Measurements from ENCODE around the gene VKORC1. TPM values are rescaled to one million over a fixed set of nuclear protein-coding genes. Genes with fewer than 3 reads are reported as not detected.

VKORC1 gene
- total RNA-seq, 2 experiments from 2014 or later, result 19.0 to 19.2 TPM

DNA sequence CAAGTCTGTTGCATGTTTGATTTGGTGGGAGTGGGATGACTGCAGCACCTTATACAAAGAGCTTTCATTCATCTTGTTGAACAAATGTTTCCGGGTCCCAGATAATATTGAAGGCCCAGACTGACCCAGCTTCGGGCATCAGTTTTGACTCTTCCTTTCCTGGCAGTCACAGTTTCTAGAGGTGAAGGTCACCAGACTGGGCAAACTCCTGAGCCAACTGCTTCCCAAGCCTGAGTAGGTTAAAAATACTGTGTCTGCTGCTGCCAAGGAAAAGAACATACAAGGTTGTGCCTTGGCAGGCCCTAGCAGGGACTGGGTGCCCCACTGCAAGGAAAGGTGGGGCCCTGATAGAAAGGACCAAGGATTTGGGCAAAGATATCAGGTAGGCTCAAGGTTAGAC is 18.1 kb upstream of the VKORC1 start:
- Mint-ChIP-seq H3K27me3 (no peaks in the 10 kb centered on the region), H3K4me1 (ENCODE audit: low read depth) (peaks cover 14% of the 10 kb centered on the region), H3K9me3 (no peaks in the 10 kb centered on the region), H3K36me3 (ENCODE audit: low read depth) (peaks cover 31% of the 10 kb centered on the region), H3K4me3 (no peak overlapping the region), H3K27ac (no peak overlapping the region)
- CTCF ChIA-PET, result no interaction called here
- POLR2A ChIA-PET, result no interaction called here
- intact Hi-C loops (cut with DNase I, micrococcal nuclease), result no loop called here
- H3K27ac ChIP-seq (ENCODE audit: low read depth in 1 of 2, low read length in 2 of 2), result no peak overlapping the region
- H3K9me3 ChIP-seq (ENCODE audit: control insufficient read depth in 1 of 2, insufficient read depth in 1 of 2, low read length in 2 of 2), result no peaks in the 10 kb centered on the region
- no peak for DNase-seq
- no peak overlapping the region for H3K4me3 ChIP-seq (ENCODE audit: low read length)
- ATAC-seq (ENCODE audit: poor library complexity), result no peak
- H3K27me3 ChIP-seq (ENCODE audit: control insufficient read depth in 1 of 2, insufficient read depth in 2 of 2, low read length in 2 of 2), result no peaks in the 10 kb centered on the region
- peaks cover 18% of the 10 kb centered on the region for H3K36me3 ChIP-seq (ENCODE audit: insufficient read depth, low read length)
- H3K4me1 ChIP-seq (ENCODE audit: insufficient read depth, low read length), result peaks cover 25% of the 10 kb centered on the region
- TF ChIP-seq, protein P1, sequence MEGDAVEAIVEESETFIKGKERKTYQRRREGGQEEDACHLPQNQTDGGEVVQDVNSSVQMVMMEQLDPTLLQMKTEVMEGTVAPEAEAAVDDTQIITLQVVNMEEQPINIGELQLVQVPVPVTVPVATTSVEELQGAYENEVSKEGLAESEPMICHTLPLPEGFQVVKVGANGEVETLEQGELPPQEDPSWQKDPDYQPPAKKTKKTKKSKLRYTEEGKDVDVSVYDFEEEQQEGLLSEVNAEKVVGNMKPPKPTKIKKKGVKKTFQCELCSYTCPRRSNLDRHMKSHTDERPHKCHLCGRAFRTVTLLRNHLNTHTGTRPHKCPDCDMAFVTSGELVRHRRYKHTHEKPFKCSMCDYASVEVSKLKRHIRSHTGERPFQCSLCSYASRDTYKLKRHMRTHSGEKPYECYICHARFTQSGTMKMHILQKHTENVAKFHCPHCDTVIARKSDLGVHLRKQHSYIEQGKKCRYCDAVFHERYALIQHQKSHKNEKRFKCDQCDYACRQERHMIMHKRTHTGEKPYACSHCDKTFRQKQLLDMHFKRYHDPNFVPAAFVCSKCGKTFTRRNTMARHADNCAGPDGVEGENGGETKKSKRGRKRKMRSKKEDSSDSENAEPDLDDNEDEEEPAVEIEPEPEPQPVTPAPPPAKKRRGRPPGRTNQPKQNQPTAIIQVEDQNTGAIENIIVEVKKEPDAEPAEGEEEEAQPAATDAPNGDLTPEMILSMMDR (IDR thresholded peaks at IDR 0.05), result no peak

DNA sequence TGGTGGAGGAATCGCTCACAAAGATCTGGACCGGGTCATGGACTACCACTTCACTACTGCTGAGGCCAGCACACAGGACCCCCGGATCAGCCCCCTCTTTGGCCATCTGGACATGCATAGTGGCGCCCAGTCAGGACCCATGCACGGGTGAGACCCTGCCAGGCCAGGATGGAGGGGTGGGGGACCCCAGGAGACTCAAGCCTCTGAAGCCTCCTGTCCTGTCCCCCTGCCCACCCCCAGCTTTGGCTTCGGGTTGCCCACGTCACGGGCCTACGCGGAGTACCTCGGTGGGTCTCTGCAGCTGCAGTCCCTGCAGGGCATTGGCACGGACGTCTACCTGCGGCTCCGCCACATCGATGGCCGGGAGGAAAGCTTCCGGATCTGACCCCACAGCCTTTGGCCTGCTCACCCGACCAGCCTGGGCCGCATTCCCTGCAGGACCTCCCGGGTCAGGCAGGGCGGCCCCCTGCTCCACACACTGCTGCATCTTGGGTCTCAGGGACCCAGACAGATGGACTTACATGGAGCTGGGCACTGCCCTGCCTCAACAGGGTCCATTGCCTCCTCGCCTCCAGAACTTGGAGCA is 17.4 kb upstream of the VKORC1 start:
- Mint-ChIP-seq H3K9me3 (no peaks in the 10 kb centered on the region), H3K27ac (no peak overlapping the region), H3K4me3 (peak overlapping the region; percentile 54), H3K27me3 (no peaks in the 10 kb centered on the region), H3K36me3 (ENCODE audit: low read depth) (peaks cover 26% of the 10 kb centered on the region), H3K4me1 (ENCODE audit: low read depth) (peaks cover 13% of the 10 kb centered on the region)
- intact Hi-C loops (cut with DNase I, micrococcal nuclease), result no loop called here
- POLR2A ChIA-PET, result no interaction called here
- Histone ChIP-seq H3K4me3 (ENCODE audit: low read length) (no peak overlapping the region), H3K36me3 (ENCODE audit: insufficient read depth, low read length) (peaks cover 18% of the 10 kb centered on the region), H3K4me1 (ENCODE audit: insufficient read depth, low read length) (peaks cover 27% of the 10 kb centered on the region), H3K9me3 (ENCODE audit: control insufficient read depth in 1 of 2, insufficient read depth in 1 of 2, low read length in 2 of 2) (no peaks in the 10 kb centered on the region), H3K27me3 (ENCODE audit: control insufficient read depth in 1 of 2, insufficient read depth in 2 of 2, low read length in 2 of 2) (no peaks in the 10 kb centered on the region), H3K27ac (ENCODE audit: low read depth in 1 of 2, low read length in 2 of 2) (no peak overlapping the region)
- TF ChIP-seq, protein P1 (IDR thresholded peaks at IDR 0.05), result no peak
- DNase-seq, result no peak
- CTCF ChIA-PET, result interaction anchor here (0.9 kb wide), 1 partner anchor 30 kb away, joined by 3 read pairs; no protein-coding TSS in a partner anchor
- ATAC-seq (ENCODE audit: poor library complexity), result no peak

DNA sequence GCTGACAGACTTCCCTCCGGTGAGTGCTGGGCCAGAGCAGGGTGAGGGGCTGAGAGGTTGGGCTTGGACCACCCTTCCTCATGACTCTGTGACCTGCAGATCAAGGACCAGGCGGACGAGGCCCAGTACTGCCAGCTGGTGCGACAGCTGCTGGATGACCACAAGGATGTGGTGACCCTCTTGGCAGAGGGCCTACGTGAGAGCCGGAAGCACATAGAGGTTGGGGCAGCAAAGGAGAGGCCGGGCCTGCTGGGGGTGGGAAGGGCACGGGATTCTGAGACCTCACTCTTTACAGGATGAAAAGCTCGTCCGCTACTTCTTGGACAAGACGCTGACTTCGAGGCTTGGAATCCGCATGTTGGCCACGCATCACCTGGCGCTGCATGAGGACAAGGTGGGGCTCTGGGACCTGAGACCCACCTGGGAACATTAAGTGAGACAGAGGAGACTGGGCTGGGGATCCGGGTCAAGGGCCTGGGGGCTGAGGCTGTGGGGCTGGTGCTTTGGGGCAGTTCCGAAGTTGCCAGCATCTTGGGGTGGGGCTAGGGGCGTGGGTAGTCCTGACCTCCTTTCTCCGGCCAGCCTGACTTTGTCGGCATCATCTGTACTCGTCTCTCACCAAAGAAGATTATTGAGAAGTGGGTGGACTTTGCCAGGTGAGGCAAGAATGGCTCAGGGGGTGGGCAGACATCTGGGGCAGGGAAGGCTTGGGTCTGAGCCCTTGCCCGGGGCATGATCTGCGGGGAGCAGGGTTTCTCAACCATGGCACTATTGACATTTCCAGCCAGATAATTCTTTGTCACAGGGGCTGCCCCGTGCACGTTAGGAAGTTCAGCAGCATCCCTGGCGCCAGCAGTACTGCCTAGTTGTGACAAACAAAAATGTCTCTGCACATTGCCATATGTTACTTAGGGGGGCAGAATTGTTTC is 15.8 kb upstream of the VKORC1 start:
- intact Hi-C loops (cut with DNase I, micrococcal nuclease), result no loop called here
- Mint-ChIP-seq H3K27ac (peak overlapping the region; percentile 74), H3K9me3 (no peaks in the 10 kb centered on the region), H3K4me1 (ENCODE audit: low read depth) (peaks cover 13% of the 10 kb centered on the region), H3K27me3 (no peaks in the 10 kb centered on the region), H3K4me3 (peak overlapping the region; percentile 86), H3K36me3 (ENCODE audit: low read depth) (peaks cover 26% of the 10 kb centered on the region)
- H3K4me1 ChIP-seq (ENCODE audit: insufficient read depth, low read length), result peaks cover 25% of the 10 kb centered on the region
- DNase-seq (no peak), ATAC-seq (ENCODE audit: poor library complexity) (no peak)
- no peak overlapping the region for H3K27ac ChIP-seq (ENCODE audit: low read depth in 1 of 2, low read length in 2 of 2)
- CTCF ChIA-PET, result no interaction called here
- no peaks in the 10 kb centered on the region for H3K9me3 ChIP-seq (ENCODE audit: control insufficient read depth in 1 of 2, insufficient read depth in 1 of 2, low read length in 2 of 2)
- POLR2A ChIA-PET, result interaction anchor here (1.1 kb wide), 1 partner anchor 36 kb away, joined by 3 read pairs; the partner anchor contains the start of genes ZNF646 and ZNF668
- TF ChIP-seq, protein P1 (IDR thresholded peaks at IDR 0.05), result no peak
- H3K27me3 ChIP-seq (ENCODE audit: control insufficient read depth in 1 of 2, insufficient read depth in 2 of 2, low read length in 2 of 2), result no peaks in the 10 kb centered on the region
- H3K36me3 ChIP-seq (ENCODE audit: insufficient read depth, low read length), result peaks cover 18% of the 10 kb centered on the region
- H3K4me3 ChIP-seq (ENCODE audit: low read length), result no peak overlapping the region

All from CD4-positive, alpha-beta T cell (primary cell).